D341Med (cell line): ENCODE data around the gene PDE8A.

ENCODE experiments used
- DNase-seq: peaks from one replicate; pipeline ENCODE4 v3.0.0; 2012; ENCODE audit warnings: low spot score

The PDE8A gene

DNA sequence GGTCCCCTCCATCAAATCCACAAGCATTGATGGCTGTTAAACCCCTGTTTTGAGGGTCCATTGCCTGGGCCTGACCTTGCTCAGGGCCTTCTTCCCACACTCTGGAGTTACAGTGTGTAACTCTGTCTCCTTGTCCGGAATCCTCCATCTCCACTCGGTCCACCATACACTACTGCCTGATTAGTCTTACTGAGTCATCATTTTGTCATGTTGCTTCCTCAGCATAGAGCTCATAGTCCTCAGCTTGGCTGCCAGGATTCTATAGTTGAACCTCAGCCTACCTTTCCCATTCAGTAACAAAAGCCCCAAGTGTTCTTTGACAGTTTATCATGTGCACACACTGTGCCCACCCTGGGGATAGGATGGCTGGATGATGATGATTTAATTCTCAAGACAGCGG lies 113.0 kb downstream of the PDE8A start:
- no peak for DNase-seq

DNA sequence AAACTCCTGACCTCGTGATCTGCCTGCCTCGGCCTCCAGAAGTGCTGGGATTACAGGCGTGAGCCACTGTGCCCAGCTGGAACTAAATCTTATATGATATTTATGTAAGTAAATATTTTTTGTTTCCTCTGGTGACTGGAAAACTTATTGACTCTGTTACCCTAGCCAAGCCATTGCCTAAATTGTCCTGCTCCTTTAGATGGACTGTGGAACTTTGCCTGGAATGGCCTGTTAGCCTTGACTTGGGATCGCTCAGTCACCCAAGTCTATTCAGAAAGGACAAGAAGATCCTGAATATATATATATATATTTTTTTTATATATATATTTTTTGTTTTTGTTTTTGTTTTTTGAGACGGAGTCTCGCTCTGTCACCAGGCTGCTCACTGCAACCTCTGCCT lies 113.9 kb downstream of the PDE8A start:
- no peak for DNase-seq

DNA sequence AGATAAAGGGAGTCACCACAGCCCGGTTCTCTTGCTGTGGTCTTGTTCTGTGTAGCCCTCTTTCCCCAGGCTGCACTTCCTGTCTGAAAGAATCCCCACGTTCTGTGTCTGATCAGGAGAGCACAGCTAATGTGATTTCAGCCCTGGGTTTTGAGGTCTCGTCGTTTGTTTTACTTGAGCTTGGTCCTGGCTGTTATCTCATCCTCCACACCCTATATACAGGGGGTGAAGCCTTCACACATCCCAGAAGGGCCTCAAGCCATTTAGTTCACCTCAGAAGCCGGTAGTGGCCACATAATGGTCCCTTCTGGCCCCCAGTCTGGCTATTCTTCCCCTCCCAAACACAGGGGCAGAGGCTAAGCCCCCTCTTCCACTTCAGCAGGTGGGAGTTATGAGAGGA lies 115.6 kb downstream of the PDE8A start:
- no peak for DNase-seq

DNA sequence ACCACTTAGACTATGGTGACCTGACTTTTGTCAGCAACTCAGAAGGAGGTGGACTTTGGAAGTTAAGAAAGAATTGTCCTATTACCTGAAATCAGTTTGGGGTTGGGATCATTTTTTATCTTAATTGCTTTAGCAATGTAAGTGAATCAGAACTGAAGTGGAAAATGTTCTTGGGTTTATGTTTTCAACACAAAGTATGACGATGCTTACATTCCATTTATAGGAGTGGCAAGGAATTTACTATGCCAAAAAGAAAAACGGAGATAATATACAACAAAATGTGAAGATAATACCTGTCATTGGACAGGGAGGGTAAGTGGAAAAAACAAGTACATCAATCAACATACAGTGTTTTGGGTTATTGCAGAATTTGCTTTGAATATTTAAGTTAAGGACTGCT lies 116.1 kb downstream of the PDE8A start:
- DNase-seq: no peak

DNA sequence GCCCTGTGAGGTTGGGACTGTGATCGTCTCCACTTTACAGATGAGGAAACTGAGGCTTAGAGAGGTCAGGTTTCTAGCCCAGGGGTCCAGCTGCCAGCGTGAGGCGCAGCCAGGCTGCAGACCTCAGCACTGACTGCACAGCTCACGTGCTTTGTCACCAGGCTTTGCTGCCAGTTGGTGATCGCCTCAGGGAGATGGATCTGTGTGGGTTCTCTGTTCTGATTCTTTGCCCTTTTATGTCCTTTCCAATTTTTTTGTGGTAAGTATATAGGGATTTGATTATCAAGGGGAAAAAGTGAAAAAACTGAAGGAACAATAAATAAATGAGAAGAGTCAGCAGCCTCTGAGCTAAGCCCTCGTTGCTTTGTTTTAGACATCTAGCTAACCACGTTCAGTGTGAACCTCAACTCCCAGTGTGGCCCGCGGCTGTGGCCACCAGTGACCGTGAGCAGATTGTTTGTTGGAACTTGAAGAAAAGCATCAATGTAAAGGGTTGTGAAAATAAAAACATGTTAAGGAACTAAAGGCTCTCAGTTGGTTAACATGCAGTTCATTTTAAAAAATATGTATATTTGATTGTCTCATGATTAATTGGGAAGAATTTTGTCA lies 117.6 kb downstream of the PDE8A start:
- DNase-seq: no peak

DNA sequence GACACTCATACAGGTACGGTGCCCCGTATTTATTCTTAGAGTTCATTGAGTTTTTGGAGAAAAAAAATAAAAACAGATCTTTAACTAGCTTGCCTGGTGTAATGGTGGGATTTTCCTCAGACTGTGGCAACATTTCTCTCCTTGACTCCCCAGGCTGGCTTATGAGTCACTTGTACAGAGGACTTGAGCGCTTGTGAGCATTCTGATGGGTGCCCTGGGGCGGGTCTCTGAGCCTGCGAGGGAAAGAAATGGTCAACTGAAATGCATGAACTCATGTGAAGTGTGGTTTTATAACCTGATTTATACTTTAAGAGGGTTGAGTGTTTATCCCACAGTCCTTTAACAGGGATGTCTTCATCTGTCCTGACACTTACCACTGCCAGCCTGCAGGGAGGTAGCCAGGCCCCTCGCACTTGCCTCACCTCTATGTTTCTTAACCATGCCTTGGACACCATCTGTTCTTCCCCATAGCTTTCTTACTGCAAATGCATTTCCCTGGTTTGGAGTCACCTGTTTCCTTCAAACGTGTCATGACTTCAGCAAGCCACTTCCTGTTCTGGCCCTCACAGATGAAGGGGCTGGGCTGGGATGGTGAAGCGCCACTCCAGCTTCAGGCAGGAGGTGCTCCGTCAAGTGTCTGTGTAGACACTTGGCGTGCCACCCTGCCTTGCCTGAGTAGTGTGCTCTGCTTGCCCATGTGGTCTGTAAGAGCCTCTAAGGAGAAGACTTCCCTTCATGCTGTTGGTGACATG lies 118.7 kb downstream of the PDE8A start:
- no peak for DNase-seq

DNA sequence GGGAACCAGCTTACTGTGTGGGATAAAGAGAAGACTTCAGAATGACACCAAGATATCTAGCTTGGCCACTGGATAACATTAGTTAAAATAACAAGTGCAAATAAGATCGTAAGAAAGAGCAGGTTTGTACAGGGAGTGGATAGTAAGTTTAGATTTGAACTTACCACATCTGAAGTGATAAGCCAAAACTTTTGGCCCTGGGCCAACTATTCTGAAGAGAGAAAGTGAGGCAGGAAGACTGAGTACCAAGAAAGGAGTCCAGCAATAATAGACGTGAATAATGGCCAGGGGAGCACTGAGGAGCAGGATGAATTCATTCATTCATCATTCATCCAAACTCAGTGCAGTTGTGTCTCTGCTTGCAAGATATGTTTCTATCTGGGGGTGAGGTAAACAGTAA lies 122.9 kb downstream of the PDE8A start:
- DNase-seq: no peak

DNA sequence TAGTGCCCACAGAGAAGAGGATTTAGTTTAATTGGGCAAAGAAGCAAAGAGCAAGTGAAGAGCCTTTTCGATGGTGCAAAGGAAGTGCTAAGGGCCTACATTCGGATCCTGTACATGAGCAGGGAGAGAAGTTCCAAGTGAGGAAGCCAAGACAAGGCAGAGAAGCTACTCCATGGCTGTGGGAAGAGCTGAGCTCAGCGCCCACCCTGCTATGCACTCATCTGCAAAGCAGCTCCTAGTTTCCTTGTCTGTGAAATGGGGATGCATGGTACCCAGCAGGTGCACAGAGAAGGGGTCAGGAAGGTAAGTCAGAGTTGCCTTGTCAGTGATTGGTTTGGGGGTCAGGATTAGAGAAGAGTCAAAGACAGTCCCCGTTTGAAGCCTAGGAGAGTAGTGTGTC lies 126.5 kb downstream of the PDE8A start:
- DNase-seq: no peak

DNA sequence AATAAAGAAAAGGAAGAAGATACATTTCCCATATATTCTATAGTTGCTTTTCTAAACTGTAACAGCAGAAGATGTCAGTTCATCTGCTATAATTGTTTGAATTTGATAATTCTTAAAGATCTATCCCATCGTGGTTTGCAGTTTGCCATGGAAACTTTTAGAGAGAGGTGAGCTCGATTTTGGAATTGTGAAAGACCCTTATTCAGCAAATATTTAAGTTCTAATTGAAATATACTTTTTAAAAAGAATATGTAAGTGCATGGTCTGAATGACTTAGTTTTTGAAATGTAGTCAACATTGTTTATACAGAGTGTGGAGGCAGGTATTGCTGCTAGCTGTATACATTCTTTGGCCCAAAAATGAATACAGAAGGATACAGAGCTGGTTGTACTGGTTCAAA lies 127.7 kb downstream of the PDE8A start:
- no peak for DNase-seq

DNA sequence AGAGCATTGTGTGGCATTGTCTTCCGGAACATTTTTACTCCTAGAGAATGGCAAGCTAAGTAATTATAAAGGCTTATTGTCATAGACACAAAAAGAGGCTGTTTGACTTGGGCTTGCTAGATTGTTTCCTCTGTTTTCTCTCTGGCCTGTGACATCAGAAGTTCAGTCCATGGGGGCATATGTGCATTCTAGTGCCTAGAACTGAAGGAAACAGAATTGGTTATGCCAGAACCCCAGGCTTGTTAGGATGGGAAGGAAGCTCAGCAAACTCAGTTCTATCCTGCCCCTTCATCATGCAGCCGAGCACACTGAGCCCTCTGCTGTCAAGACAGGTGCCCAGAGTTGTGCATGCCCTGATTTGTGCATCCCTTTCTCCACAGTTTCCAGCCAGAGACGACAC lies 131.3 kb downstream of the PDE8A start:
- DNase-seq: no peak

DNA sequence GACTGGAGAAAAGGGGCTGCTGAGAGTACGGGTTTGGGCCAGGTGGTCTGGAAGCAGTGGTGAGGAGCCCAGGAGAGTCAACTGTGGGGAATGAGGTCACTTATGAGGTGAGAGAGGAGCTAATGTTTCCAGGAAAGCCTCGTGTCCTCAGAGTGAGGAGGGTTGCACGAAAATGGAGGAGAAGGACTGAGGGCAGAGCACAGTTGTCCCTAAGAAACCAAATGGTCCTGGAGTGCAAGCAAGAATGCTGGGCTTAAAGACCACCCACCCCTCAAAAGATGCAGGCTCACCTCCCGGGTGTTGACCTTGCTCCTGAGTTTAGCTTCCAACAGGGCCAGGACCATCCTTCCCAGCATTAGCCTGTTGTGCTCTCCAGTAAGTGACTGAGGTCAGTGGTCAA lies 133.2 kb downstream of the PDE8A start:
- no peak for DNase-seq

DNA sequence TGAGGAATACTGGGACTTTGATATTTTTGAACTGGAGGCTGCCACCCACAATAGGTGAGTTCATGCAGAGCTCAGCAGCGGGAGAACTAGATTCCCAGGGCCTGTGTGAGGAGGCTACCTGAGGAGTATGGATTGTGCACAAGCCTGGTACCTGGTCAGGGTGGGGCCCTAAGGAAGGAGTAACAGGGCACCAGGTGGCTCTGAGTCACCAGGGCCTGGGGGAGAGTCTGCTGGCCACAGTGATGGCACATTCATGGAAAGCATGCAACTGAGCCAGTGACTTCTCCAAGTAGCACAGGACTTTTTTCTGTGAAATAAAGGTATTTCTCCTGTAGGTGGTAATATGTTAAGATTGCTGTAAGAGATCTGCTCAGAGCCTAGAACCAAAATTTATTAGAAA lies 134.4 kb downstream of the PDE8A start:
- DNase-seq: no peak

DNA sequence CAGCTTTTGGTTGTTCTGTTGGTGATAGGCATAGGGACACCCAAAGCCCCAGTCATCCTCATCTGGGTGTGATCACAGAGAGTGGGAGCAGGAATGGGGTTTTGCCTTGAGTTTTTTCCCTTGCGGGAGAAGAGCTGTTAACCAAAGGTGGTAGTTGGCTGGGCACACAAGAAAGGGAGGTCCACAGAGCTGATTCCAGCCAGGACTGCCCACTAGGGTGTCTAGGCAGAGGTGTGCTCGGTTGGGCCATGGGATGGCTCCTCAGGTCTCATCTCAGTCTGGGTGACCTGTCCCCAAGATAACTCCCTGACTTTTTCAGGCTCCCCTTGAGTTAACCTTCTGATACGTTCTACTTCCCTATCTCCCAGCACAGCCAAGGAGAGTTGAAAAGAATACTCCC lies 134.8 kb downstream of the PDE8A start:
- no peak for DNase-seq

DNA sequence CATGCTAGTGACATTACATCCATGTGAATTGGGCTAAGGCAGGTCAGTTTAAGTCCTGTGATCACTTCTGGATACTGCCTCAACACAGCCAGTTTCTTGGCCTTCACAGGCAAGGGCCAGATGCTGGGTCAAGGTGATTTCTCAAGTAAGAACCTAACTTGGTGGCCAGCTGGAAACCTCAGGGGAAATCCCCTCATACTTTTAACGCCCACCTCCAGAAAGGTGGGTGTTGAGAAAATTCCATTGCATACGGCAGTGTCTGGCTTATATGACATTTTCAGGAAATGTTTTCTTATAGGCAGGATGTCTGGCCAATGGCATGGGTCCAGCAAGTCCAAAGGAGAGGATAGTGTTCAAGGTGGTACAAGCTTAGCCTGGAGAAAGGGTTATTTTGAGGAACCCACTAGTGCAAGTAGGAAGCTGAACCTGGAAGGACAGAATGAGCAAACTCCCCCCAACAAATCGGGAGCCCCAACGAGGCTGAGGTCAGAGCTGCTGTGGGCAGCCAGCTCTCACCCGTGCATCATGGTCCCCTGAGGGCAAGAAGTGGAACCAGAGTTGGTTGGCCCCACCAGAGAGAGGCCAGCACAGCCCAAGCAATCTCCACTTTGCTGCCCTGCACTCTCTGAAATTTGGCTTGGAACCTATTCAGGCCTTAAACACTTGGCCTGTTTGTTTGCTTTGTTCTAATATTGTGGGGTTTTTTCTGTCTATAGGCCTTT lies 135.4 kb downstream of the PDE8A start:
- no peak for DNase-seq

DNA sequence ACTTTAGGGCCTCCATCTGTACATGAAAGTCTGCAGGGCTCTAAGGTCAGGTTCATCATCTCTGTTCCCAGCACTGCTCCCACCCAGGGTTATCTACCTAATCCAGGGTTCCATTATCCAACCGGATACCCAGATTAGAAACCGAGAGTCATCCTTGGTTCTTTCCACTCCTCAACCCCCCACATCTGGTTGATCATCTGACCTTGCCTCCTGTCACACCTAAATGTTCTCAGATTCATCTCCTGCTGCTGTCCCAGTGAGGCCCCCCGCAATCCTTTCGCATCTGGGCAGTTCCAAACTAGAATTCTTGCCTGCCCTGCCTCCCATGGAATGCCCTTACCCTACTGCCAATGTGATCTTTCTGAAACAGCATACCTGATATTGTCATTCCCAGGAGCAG lies 136.5 kb downstream of the PDE8A start:
- no peak for DNase-seq

DNA sequence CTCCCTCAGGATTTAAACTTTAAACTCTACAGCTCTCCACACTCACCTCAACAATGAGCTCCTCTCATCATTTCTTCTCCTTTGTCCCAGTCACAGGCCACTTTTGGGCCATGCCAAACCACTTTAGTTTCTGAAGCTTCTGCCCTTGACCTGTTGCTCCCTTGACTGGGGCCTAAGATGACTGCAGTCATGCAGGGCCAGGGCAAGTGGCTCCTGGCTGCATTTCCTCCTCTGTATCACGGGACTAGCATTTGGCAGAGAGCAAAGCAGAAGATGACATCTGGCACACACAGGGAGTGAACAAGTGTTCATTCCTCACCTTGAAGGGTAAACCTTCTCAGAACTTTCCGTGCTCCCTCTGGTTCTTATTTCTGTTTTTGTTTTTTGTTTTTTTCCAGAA lies 136.9 kb downstream of the PDE8A start:
- no peak for DNase-seq

DNA sequence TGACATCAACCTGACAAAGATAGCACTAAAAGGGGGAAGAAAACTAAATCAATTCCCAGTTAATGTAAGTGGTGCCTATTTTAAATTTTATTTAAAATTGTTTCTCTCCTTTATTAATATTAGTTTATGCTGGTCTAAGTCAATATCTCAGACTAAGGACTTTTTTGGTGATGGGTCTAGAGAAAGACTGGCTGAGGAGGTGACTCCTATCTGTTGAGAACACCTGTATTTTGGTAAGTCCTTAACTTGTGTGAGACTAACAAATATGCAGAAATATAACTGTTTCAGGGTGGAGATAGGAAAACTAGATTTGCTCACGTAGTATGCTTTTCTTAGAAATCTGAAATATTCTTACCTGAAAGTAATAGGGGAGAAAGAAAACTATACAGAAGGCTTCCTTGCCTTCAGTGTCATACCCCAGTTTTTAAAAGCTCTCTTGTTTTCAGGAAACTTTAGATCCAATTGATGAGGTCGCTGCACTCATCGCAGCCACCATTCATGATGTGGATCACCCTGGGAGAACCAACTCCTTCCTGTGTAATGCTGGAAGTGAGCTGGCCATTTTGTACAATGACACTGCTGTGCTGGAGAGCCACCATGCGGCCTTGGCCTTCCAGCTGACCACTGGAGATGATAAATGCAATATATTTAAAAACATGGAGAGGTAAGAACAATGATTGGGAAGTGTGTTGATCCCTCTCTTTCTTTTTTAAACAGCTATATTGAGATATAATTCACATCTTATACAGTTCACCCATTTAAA lies 138.9 kb downstream of the PDE8A start:
- DNase-seq: no peak

DNA sequence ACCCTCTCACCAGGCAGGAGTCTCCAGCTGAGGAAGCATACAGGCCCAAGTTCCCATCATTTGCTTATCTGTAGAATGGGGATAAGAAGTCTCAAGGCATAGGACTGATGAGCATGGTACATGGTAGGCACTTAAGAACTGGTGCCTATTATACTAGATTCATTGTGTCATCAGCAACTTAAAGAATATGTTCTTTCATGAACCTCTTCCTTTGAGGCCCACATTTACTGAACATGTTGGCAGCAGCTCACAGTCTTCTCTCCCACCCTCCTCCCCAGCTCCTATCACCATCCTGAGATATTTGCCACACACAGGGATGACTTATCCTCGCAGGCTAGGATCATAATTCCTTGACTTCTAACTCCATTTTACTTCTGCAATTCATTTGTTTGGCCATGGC lies 142.5 kb downstream of the PDE8A start:
- DNase-seq: no peak

DNA sequence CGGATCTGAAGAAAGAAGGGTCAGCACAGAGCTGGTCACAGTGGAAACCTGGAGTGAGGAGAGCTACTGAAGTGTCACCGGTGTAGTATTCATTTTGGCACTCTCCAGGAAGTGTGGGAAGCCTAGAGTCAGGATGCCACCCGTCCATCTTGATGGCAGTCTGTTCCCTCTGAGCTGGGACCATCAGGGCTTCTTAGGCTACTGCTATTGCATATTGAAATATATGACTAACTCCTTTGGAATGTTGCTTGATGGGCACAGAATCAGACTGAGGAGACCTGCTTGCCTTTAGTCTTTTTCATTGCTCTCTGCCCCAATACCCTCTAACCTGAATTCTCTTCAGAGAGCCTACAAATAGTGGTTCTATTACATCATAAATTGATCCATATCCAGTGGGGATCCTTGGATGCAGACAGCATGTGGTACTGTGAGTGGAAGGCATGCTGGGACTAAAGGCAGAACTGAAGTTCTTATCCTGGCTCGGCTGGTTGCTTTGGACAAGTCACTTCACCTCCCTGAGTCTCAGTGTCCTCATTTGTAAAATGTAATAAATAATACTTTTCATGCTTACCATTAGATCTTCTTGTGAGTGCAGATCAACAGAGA lies 143.5 kb downstream of the PDE8A start:
- DNase-seq: no peak

DNA sequence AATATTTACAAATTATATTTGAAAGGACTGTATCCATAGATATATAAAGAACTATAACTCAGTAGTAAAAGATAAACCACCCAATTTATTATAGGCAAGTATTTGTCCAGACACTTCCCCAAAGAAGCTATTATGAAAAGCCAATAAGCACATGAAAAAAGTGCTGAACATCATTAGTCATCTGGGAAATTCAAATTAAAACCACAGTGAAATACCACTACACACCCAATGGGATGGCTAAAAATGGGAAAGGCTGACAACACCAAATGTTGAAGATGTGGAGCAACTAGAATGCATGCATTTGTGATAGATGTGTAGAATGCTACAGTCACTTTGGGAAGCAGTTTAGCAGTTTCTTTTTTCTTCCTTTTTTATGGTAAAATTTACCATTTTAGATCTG lies 147.0 kb downstream of the PDE8A start:
- DNase-seq: no peak

DNA sequence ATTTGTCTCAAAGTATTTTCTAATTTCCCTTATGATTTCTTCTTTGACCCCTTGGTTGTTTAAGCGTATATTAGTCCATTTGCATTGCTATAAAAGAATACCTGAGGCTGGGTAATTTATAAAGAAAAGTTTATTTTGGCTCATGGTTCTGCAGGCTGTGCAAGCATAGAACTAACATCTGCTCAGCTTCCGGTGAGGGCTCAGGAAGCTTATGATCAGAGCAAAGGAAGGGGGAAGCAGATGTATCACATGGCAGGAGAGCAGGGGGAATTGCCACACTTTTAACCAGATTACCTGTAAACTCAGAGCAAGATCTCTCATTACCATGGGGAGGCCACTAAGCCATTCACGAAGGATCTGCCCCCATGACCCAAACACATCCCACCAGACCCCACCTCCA lies 148.2 kb downstream of the PDE8A start:
- no peak for DNase-seq

DNA sequence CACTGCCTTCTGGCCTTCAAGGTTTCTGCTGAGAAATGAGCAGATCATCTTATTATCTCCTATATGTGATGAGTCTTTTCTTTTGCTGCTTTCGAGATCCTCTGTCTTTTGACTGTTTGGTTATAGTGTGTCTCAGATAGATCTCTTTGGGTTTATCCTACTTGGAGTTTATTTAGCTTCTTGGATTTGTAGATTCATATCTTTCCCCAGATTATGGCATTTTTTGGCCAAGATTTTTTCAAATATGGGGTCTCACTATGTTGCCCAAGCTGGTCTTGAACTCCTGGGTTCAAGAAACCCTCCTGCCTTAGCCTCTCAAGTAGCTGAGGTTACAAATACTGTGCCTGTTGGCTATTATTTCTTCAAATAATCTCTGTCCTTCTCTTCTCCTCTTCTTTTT lies 150.3 kb downstream of the PDE8A start:
- no peak for DNase-seq
